GM18909 (cell line): ENCODE data around the gene PEX3.
"Not testable (repeated sequence)": the region's sequence is repeated elsewhere in the genome, so short reads cannot be mapped to it uniquely, and the experiment has no call there.

Experiments used
- ATAC-seq: cut with Tn5 transposase; IDR thresholded peaks from one replicate; pipeline ENCODE4 v1.9.1; 2021; ENCODE audit warnings: mild to moderate bottlenecking; ENCODE audit not compliant: unreplicated experiment, poor library complexity

The PEX3 gene

DNA sequence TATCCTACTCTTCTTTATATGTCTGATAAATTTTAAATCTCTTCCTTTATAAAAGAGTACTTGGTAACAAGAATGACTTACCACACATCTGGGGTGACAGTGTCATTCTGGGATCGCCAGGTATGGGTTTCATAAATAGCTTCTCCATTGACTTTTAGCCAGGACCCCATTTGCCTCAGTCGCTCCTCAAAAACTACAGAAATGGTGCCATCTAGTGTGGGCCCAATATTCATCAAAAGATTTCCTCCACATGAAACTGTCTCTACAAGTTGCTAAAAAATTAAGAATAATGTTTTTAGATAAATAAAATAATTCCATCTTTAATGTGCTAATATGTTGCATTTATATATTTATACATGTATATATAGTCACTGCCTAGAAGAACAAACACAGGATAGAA lies 51.2 kb downstream of the PEX3 start:
- no peak for ATAC-seq

DNA sequence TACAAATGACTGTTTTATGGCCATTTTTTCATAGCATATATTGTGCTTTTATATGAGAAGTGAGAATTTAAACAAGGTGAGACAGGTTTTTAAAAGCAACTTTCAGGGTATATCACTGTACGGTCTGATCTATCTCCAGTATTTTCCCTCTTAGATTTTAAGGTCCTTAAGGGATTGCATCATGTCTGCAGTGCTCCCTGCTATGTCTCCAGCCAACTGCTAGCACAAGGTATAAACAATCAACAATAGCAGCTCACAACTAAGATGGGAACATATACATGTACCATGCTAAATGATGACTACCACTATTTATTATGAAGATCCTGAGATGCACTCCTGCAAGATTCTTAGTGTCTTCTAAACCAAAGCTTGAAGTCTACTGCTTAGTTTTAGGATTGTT lies 53.8 kb downstream of the PEX3 start:
- no peak for ATAC-seq

DNA sequence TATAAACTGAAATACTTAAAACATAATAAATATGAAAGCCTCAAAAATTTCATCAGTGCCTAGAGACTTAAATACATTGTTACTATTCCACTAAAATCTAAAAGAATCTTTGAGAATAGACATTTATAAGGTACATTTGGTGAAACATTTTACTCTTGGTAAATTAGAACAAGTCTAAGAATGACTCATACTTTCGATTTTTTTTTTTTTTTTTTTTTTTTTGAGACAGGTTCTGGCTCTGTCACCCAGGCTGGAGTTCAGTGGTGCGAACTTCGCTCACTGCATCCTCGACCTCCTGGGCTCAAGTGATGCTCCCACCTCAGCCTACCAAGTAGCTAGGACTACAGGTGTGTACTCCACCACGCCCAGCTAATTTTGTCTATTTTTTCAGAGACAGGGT lies 54.5 kb downstream of the PEX3 start:
- ATAC-seq: peak; percentile 33

DNA sequence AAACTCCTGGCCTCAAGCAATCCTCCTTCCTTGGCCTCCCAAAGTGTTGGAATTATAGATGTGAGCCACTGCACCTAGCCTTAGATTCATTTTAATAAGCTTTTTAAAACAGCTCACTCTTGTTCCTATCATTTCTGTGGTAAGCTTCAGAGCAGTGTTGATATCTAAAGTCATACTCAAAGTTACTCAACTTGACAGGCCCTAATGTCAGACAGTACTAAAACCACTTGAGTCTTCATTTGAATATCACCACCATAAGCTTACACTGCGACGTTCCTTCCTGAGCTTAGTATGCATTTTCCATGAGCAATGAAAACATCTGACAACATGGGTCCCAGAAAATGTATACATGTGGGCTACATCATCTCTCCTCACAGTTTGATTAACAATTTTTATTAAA lies 54.9 kb downstream of the PEX3 start:
- ATAC-seq: peak; percentile 25

DNA sequence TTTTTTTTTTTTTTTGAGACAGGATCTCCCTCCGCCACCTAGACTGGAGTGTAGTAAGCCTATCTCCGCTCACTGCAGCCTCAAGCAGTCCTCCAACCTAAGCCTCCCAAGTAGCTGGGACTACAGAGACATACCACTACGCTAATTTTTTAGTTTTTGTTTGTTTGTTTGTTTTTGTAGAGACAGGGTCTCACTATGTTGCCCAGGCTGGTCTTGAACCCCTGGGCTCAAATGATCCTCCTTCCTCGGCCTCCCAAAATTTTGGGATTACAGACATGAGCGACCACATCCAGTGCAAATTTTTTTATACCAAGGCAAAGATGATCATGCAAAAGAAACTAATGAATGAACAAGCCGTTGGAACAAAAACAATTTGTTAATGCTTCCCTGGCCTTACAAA lies 55.6 kb downstream of the PEX3 start:
- no peak for ATAC-seq

DNA sequence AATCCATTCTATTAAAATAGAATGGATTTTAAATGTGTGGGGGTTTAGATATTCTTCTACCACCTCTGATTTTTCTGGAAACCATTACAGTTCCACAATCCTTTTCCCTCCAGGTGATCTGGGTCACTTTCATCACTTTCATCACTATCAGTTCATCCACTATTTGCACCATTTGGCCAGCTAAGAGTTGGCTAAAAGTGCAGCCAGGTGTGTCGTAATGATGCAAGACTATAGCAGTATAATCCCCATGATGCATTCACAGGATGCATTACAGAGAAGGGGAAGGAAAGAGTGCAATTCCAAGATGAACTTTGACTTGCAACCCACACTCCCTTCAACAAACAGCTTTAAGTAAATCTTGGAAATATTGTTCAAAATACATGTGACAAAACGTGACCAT lies 56.0 kb downstream of the PEX3 start:
- ATAC-seq: no peak

DNA sequence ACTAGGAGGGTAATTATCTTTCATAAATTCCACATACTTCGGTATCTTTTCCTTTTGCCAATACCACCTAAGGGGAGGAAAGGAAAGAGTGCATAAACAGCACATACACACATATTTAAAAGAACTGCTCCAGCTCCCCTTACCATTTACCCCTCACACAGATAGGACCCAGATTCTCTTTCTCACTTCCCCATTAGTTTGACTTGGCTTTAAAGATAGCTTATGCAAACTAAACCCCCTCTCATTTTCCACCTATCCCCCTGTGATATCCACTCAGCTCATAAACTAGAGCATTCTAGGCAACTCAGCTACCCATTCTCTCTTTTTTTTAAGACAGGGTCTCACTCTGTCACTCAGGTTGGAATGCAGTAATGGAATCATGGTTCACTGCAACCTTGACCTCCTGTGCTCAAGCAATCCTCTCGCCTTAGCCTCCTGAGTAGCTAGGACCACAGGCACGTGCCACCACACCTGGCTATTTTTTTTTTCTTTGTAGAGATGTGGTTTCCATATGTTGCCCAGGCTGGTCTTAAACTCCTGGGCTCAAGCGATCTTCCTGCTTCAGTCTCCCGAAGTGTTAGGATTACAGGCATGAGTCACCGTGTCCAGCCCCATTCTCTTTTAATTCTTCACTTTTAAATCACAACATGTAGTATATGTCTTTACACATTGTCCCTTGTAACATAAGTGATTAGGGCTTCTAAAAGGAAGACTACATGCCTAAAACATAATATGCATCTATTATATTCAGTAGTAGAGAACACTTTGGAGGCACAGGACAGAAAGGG lies 56.9 kb downstream of the PEX3 start:
- ATAC-seq: peak; percentile 52

DNA sequence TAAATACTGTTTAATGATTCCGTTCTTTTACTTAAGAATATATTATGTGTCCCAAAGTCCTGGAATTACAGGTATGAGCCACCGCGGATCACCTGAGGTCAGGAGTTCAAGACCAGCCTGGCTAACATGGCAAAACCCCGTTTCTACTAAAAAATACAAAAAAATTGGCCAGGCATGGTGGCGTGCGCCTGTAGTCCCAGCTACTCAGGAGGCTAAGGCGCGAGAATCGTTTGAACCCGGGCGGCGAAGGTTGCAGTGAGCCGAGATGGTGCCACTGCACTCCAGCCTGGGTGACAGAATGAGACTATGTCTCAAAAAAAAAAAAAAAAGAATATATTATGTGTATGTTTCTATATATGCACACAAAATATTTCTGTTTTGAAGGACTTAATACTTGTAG lies 59.7 kb downstream of the PEX3 start:
- not testable (repeated sequence) for ATAC-seq

DNA sequence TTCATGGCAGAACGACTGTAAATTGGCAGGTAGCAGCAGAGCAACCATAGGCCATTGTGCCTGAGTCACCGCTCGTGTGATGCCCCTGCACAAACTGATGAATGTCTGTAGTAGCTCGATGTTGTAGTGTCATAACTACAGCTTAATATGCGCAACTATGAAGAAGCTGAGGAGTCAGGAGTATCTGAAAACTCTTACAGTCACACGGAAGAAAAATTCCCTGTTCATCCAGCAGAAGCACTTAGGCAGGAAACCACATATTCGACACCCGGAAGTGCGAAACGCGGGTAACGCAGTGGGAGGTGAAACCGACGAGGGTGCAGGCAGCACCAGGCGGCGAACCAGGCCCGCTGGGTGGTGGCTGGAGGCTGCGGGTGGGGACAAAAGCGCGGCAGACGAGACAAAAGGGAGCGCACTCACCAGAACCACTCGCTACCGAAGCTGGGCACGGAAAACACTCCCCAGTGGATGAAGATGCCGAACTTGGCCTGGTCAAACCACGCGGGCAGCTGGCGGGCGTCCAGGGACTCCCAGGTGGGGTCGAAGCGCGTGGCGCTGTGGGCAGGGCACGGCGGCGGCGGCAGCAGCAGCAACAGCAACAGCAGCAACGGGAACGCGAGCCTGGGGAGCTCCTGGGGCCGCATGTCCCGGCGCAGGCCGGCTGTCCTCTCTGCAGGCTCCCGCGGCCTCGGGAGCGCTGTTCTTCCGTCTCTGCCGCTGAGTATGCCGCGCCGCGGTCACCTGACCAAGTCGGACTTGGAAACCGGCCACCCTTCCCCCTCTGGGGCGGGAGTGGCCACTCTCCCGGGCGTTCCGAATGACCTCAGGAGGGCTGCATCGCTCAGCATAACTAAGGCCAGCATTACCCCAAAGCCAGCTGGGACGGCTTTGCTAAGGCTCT lies 60.6 kb downstream of the PEX3 start, which contains the start of gene FUCA2:
TSS of gene FUCA2 (minus strand) at position 730 of the 901 bp plus-strand sequence. CDS start at position 644, 86 bp downstream.
- ATAC-seq: peak; percentile 61

DNA sequence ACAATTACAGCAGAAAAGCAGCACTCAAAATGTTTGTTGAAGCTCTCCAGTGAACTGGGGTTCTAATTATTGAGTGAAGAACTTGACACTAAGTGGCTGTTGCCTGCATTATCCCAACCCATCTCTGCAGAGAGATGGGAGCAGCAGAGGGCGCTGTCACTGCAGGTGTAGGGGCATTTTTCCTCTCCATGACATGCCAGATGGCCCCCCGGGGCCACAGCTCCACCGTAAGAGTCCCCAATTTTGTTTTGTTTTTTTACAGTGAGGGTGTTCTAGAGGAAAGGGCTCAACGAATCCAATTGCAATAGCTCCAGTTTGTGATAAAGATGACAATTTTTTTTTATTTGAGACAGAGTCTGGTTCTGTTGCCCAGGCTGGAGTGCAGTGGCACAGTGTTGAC lies 62.8 kb downstream of the PEX3 start:
- ATAC-seq: peak; percentile 33

DNA sequence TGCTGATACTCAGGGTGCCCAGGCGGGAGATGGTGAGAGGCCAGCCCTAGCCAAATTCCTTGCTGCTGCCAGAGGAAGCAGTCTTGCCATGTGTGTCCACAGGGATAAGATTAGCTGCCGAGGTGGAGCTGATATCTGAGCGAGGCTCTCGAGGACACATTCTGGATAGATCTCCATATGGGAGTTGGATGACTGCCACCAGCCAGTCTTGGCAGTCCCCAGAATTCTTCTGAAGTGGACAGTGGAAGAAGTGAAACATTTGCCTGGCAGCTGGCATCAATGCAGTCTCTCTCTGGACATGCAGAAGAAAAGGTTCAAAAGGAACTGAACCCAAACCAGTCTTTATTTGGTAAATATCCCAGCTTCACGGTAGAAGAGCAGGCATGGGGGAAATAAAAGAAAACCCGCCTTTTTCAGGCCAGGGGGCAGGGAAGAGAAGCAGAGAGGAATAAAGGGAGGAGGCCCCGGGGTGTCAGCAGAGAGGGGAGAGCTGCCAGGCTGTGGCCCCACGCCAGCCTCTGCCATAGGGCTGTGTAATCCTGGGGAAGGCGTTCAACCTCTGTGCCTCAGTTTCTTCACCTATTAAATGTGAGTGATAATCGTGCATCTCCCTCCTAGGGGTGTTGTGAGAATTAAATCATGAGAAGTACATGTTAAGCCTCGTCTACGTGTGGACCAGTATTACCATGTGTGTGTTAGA lies 64.6 kb downstream of the PEX3 start:
- ATAC-seq: no peak

DNA sequence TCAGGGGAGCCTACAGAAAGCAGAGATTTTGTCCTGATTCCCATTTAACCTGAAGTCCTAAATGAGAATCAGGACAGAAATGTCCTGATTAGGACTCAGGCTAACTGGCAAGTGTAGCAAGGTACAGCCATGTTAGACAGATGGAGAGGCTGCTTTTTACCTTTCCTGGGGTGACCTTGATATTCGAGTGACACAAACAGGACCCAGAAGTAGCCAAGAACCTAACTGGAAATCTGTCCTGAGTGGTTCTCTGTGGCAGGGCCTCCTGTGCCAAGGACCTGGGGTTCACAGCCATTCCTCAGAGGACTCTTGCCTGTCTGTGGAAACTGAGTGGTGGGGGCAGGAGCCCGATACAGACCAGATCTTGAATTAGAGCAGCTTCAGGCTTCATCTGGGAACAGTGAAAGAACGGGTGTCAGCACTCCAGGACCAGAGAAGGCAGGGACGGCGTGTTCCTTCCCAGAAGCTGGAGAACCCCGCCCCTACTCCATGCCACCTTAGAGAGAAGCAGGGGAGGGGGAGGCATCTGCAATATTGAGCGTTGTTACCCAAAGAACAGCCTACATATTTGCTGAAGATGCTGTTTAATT lies 65.3 kb downstream of the PEX3 start:
- no peak for ATAC-seq

DNA sequence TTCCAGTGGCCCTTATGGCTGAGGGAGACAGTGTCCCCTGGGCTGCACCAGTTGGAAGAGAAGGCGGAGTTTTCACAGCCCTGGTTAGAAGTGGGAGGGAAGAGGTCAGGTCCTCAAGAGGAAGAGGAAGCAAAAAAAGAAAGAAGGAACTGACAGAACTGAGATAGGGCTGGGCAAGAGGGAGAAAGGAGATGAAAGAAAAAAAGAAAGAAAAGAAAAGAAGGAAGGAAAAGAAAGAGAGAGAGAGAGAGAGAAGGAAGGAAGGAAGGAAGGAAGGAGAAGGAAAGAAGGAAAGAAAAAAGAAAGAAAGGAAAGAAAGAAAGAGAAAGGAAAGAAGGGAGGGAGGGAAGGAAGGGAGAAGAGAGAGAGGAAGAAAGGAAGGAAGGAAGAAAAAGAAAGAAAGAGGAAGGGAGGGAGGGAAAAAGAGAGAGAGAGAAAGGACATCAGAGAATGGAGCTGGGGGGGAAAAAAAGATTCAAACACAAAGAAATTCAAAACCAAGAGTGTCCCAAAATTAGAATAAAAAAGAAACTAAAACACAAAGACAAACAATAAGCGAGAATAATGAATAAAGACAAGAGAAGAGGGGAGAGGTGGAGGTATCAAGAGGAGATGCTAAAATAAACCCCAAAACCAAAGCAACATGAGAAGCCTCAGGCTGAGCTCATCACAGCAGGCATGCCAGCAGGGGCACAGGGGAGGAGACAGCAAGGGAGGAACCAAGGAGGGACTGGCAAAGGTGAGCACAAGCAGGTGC lies 66.3 kb downstream of the PEX3 start:
- ATAC-seq: no peak

DNA sequence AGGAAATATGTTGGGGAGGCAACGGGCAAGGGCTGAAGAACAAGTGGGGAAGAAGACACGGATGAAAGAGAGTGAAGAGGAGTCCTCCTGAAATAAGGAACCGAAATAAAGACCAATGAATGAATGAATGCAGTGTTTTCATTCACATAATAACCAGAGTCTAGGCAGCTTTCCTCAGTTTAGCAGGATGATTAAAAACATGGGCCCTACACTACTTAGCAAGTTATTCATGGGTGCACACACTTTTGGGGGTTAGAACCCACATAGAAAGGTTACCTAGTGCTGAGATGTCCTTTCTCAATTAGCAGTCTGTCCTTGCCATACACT lies 66.8 kb downstream of the PEX3 start:
- ATAC-seq: no peak

DNA sequence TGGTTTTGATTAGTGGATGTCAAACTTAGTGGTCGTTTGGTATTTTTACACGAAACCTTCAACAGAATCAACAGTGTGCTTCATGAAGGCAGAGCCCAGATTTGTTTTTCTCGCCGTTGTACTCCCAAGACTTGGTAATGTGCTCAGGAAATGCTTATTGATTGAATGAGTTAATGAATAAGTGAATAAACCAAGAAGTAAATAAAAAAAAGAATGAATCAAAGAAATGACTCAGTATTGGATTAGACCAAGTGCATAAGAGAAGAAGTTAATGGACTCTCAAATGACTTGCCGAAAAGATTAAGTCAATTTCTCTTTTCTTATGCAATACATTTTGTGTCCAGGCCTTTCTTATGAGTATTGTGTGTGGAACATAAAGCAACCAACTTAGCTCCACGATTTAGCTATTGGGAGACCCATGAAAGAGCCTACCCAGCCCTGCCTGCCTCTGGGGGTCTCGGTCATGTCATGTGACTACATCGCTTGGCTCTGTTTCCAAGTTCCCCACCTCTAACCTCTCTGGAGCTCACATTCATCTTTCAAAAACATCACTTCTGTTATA lies 71.5 kb downstream of the PEX3 start:
- no peak for ATAC-seq

DNA sequence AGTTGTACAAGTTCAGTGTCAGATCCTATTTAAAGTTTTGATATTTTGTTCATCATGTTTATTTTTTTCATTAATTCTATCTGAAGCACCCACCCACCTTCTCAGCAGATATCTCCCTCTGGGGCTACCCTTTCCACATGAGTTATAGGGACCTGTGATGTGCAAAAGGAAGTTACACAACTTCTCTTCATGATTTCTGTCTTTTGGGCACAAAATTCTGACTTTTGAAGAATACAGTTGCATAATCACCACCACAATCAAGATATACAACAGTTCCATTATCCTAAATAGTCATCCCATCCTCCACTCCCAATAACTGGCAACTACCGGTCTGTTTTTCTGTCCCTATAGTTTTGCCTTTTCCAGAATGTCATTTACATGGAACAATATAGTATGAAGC lies 74.8 kb downstream of the PEX3 start:
- ATAC-seq: no peak

DNA sequence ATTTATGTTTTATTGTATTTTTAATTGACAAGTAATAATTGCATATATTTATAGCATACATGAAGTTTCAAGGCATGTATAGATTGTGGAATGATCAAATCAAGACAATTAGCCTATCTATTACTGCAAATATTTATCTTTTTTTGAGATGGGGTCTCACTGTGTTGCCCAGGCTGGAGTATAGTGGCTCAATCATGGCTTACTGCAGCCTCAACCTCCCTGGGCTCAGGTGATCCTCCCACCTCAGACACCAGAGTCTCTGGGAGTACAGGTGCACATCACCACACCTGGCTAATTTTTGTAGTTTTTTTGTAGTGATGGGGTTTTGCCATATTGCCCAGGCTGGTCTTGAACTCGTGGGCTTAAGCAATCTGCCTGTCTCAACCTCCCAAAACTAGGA lies 77.1 kb downstream of the PEX3 start:
- no peak for ATAC-seq

DNA sequence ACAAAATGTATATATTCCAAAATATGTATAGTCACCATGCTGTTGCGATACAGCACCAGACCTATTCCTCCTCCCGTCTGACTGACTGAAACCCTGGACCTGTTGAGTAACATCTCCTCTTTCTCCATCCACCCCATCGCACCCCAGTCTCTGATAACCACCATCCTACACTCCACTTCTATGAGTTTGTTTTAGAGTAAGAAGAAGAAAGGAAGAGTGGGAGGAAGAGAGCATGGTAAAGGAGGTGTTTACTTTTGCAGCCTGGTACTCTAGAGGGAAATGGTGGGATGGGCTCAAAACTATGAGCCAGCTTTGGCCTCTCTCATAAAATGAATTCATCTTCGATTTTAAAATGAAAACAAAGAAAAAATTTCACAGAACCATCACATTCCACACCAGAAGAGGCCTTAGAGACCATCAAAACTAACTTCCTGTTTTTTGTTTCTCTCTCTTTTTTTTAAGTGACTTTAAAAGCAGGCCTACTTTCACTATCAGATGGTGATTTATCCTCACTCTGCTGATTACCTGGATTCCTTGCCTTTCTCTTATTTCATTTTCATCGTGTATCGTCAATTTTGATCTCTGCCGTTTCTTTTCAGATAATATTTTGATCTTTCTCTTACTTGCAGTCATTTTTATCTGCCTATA lies 77.7 kb downstream of the PEX3 start:
- ATAC-seq: peak; percentile 78

DNA sequence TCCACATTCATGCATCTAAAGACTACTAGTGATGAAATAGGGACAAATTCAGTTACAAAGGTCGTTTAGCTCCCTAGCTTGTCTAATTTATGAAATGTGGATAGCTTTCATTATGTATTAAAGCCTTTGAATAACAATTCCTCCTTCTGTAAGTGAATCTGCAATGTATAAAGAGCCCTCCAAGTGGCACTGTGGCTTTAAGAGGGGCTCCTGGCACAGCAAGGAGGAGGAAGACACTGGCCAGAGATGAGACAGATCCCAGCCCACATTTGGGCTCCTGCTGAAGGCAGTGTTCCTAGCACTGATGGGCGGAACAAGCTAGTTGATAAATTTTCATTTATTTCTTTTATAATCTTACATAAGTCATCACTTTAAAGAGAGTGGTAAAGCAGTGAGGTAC lies 78.5 kb downstream of the PEX3 start:
- ATAC-seq: no peak
